Measurements from ENCODE around the gene SLC7A14. TPM values are rescaled to one million over a fixed set of nuclear protein-coding genes. Genes with fewer than 3 reads are reported as not detected.

The SLC7A14 gene
- total RNA-seq, 2 experiments from 2014 or later: not detected

DNA sequence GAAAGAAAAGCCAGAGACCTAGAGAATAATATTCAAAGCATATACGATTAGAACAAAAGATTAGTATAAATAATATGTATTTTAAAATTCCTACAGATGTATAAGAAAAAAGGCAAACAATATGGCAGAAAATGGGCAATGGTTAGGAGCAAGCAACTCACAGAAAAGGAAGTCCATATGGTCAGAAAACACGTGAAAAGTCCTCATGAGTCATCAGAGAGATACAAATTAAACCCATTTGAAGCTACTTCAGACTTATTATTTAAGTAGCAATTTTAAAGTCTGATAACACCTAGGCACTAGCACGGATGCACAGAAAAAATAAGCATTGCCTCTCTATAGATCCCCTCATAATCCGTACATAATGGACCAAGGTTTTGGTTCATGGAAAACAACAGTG is 25.6 kb downstream of the SLC7A14 start:
- Mint-ChIP-seq H3K4me3 (no peak overlapping the region), H3K36me3 (ENCODE audit: low read depth) (no peaks in the 10 kb centered on the region), H3K27ac (no peak overlapping the region), H3K4me1 (ENCODE audit: low read depth) (peaks cover 12% of the 10 kb centered on the region), H3K27me3 (peaks cover 17% of the 10 kb centered on the region), H3K9me3 (no peaks in the 10 kb centered on the region)
- ATAC-seq (ENCODE audit: poor library complexity): no peak
- no peak for DNase-seq
- Histone ChIP-seq H3K36me3 (ENCODE audit: insufficient read depth, low read length) (no peaks in the 10 kb centered on the region), H3K9me3 (ENCODE audit: control insufficient read depth in 1 of 2, insufficient read depth in 1 of 2, low read length in 2 of 2) (no peaks in the 10 kb centered on the region), H3K27me3 (ENCODE audit: control insufficient read depth in 1 of 2, insufficient read depth in 2 of 2, low read length in 2 of 2) (no peaks in the 10 kb centered on the region), H3K27ac (ENCODE audit: low read depth in 1 of 2, low read length in 2 of 2) (no peak overlapping the region), H3K4me1 (ENCODE audit: insufficient read depth, low read length) (peaks cover 3% of the 10 kb centered on the region), H3K4me3 (ENCODE audit: low read length) (no peak overlapping the region)
- TF ChIP-seq, protein P1, sequence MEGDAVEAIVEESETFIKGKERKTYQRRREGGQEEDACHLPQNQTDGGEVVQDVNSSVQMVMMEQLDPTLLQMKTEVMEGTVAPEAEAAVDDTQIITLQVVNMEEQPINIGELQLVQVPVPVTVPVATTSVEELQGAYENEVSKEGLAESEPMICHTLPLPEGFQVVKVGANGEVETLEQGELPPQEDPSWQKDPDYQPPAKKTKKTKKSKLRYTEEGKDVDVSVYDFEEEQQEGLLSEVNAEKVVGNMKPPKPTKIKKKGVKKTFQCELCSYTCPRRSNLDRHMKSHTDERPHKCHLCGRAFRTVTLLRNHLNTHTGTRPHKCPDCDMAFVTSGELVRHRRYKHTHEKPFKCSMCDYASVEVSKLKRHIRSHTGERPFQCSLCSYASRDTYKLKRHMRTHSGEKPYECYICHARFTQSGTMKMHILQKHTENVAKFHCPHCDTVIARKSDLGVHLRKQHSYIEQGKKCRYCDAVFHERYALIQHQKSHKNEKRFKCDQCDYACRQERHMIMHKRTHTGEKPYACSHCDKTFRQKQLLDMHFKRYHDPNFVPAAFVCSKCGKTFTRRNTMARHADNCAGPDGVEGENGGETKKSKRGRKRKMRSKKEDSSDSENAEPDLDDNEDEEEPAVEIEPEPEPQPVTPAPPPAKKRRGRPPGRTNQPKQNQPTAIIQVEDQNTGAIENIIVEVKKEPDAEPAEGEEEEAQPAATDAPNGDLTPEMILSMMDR (IDR thresholded peaks at IDR 0.05): no peak
- intact Hi-C loops (cut with DNase I, micrococcal nuclease): no loop called here
- ChIA-PET CTCF (no interaction called here), POLR2A (no interaction called here)

- Mint-ChIP-seq H3K9me3 (no peaks in the 10 kb centered on the region), H3K4me1 (ENCODE audit: low read depth) (no peaks in the 10 kb centered on the region), H3K27me3 (peaks cover 21% of the 10 kb centered on the region), H3K4me3 (no peak overlapping the region), H3K36me3 (ENCODE audit: low read depth) (no peaks in the 10 kb centered on the region), H3K27ac (no peak overlapping the region)
- no peaks in the 10 kb centered on the region for H3K9me3 ChIP-seq (ENCODE audit: control insufficient read depth in 1 of 2, insufficient read depth in 1 of 2, low read length in 2 of 2)
- no peaks in the 10 kb centered on the region for H3K36me3 ChIP-seq (ENCODE audit: insufficient read depth, low read length)
- no peak for DNase-seq
- CTCF ChIA-PET: no interaction called here
- H3K27ac ChIP-seq (ENCODE audit: low read depth in 1 of 2, low read length in 2 of 2): no peak overlapping the region
- POLR2A ChIA-PET: no interaction called here
- no peak for ATAC-seq (ENCODE audit: poor library complexity)
- intact Hi-C loops (cut with DNase I, micrococcal nuclease): no loop called here
- no peaks in the 10 kb centered on the region for H3K27me3 ChIP-seq (ENCODE audit: control insufficient read depth in 1 of 2, insufficient read depth in 2 of 2, low read length in 2 of 2)
- H3K4me1 ChIP-seq (ENCODE audit: insufficient read depth, low read length): no peaks in the 10 kb centered on the region
- TF ChIP-seq, protein P1 (IDR thresholded peaks at IDR 0.05): no peak
- H3K4me3 ChIP-seq (ENCODE audit: low read length): no peak overlapping the region
Measured at GRCh38 chr3:170558427-170558826, 27.4 kb downstream of the SLC7A14 start.

GRCh38 chr3:170555329-170555728 is 30.5 kb downstream of the SLC7A14 start:
- ATAC-seq (ENCODE audit: poor library complexity) (no peak), DNase-seq (no peak)
- Histone ChIP-seq H3K9me3 (ENCODE audit: control insufficient read depth in 1 of 2, insufficient read depth in 1 of 2, low read length in 2 of 2) (no peaks in the 10 kb centered on the region), H3K36me3 (ENCODE audit: insufficient read depth, low read length) (no peaks in the 10 kb centered on the region), H3K27me3 (ENCODE audit: control insufficient read depth in 1 of 2, insufficient read depth in 2 of 2, low read length in 2 of 2) (peaks cover 0 to 8% of the 10 kb centered on the region in 2 experiments), H3K27ac (ENCODE audit: low read depth in 1 of 2, low read length in 2 of 2) (no peak overlapping the region), H3K4me1 (ENCODE audit: insufficient read depth, low read length) (no peaks in the 10 kb centered on the region), H3K4me3 (ENCODE audit: low read length) (no peak overlapping the region)
- TF ChIP-seq, protein P1 (IDR thresholded peaks at IDR 0.05): no peak
- ChIA-PET POLR2A (no interaction called here), CTCF (no interaction called here)
- Mint-ChIP-seq H3K27me3 (peaks cover 41% of the 10 kb centered on the region), H3K9me3 (no peaks in the 10 kb centered on the region), H3K4me1 (ENCODE audit: low read depth) (no peaks in the 10 kb centered on the region), H3K36me3 (ENCODE audit: low read depth) (no peaks in the 10 kb centered on the region), H3K27ac (no peak overlapping the region), H3K4me3 (no peak overlapping the region)
- intact Hi-C loops (cut with DNase I, micrococcal nuclease): no loop called here

Data from CD4-positive, alpha-beta T cell (primary cell).